ENCODE measurements around the gene DRC7. TPM values are rescaled to one million over a fixed set of nuclear protein-coding genes. Genes with fewer than 3 reads are reported as not detected.

The DRC7 gene
- total RNA-seq: 1 to 10 TPM in 1 of 4 donors, under 1 TPM in 1, not detected in 2; 0.22 to 7.1 TPM

GRCh38 chr16:57694725-57695679 is at the start of gene DRC7:
Gene DRC7, plus strand, starts transcription at chr16:57694806. Its CDS starts 3,144 bp downstream, at chr16:57697950.
- Histone ChIP-seq H3K9me3 (no peaks in the 10 kb centered on the region), H3K27ac (no peak within 1 kb of the TSS), H3K27me3 (no peaks in the 10 kb centered on the region), H3K36me3 (no peaks in the 10 kb centered on the region), H3K4me3 (replicated peaks in 1 of 3) (no peak within 1 kb of the TSS), H3K4me1 (no peaks in the 10 kb centered on the region)
- peak; percentile 31 to 34 for DNase-seq
- no peak for TF ChIP-seq CTCF (IDR thresholded peaks at IDR 0.05)
- TF ChIP-seq POLR2A (IDR thresholded peaks at IDR 0.05): no peak
- 40 to 45% methylated on average over 8 of the region's 8 CpGs for WGBS, 2 donors
- intact Hi-C loops (cut with DNase I): no loop called here

- H3K27ac ChIP-seq: peak overlapping the region in 2 of 3 donors; percentile 58 to 80
- no peak for DNase-seq
- H3K9me3 ChIP-seq: no peaks in the 10 kb centered on the region
- WGBS, 2 donors: 73 to 90% methylated on average over 3 to 4 of the region's 10 CpGs
- intact Hi-C loops (cut with DNase I): no loop called here
- no peak overlapping the region for H3K4me3 ChIP-seq (replicated peaks in 1 of 3)
- H3K36me3 ChIP-seq: peaks cover 0 to 7% of the 10 kb centered on the region in 2 donors
- peaks cover 23 to 76% of the 10 kb centered on the region in 2 donors for H3K4me1 ChIP-seq
- TF ChIP-seq POLR2A (IDR thresholded peaks at IDR 0.05) (no peak), CTCF (IDR thresholded peaks at IDR 0.05) (no peak)
- H3K27me3 ChIP-seq: no peaks in the 10 kb centered on the region
Measured at GRCh38 chr16:57645169-57645568, 49.4 kb upstream of the DRC7 start.

- no peaks in the 10 kb centered on the region for H3K27me3 ChIP-seq
- peak overlapping the region in 2 of 3 donors; percentile 58 to 80 for H3K27ac ChIP-seq
- intact Hi-C loops (cut with DNase I): no loop called here
- H3K4me3 ChIP-seq (replicated peaks in 1 of 3): no peak overlapping the region
- no peak for TF ChIP-seq CTCF (IDR thresholded peaks at IDR 0.05)
- TF ChIP-seq POLR2A (IDR thresholded peaks at IDR 0.05): no peak
- no peaks in the 10 kb centered on the region for H3K9me3 ChIP-seq
- no peak for DNase-seq
- WGBS, 2 donors: 63 to 71% methylated on average over 21 to 24 of the region's 24 CpGs
- H3K4me1 ChIP-seq: peaks cover 16 to 69% of the 10 kb centered on the region in 2 donors
- peaks cover under 1 to 7% of the 10 kb centered on the region in 2 donors for H3K36me3 ChIP-seq
Measured at GRCh38 chr16:57645691-57646387, 48.8 kb upstream of the DRC7 start.

- 75% methylated on average over 12 of the region's 14 CpGs for WGBS, 2 donors
- no peaks in the 10 kb centered on the region for H3K9me3 ChIP-seq
- H3K27ac ChIP-seq: peak overlapping the region; percentile 55 to 80 (median 58)
- peaks cover 11 to 62% of the 10 kb centered on the region in 2 donors for H3K4me1 ChIP-seq
- H3K4me3 ChIP-seq (replicated peaks in 1 of 3): no peak overlapping the region
- intact Hi-C loops (cut with DNase I): no loop called here
- no peaks in the 10 kb centered on the region for H3K27me3 ChIP-seq
- H3K36me3 ChIP-seq: peaks cover 7 to 14% of the 10 kb centered on the region in 2 donors
- TF ChIP-seq POLR2A (IDR thresholded peaks at IDR 0.05) (no peak), CTCF (IDR thresholded peaks at IDR 0.05) (no peak)
- DNase-seq: no peak
Measured at GRCh38 chr16:57646388-57647039, 48.1 kb upstream of the DRC7 start.

Measured in thyroid gland (tissue), 4 donors.